Transverse colon (tissue), 4 donors: Measurements from ENCODE around the gene ACTRT2. TPM values are rescaled to one million over a fixed set of nuclear protein-coding genes. Genes with fewer than 3 reads are reported as not detected.

Source experiments
- DNase-seq: peaks from one replicate; pipeline ENCODE4 v3.0.0-alpha.2; 2019
- H3K27ac ChIP-seq, 4 donors: fragments of 200-600 bp; sonication (generic); 2 replicates each; pipeline ENCODE4 v1.5.1; 2016 to 2018; ENCODE audit warnings: inconsistent platforms in 4 of 4
- H3K27me3 ChIP-seq: fragments of 200-600 bp; sonication (generic); 2 replicates; pipeline ENCODE4 v1.5.1; 2017; ENCODE audit warnings: inconsistent platforms
- H3K36me3 ChIP-seq, 4 donors: fragments of 200-600 bp; sonication (generic); 2 replicates each; pipeline ENCODE4 v1.5.1; 2017 to 2019; ENCODE audit warnings: inconsistent platforms in 4 of 4
- H3K4me1 ChIP-seq, 4 donors: fragments of 200-600 bp; sonication (generic); 2 replicates each; pipeline ENCODE4 v1.5.1; 2017 to 2020; ENCODE audit warnings: inconsistent platforms in 4 of 4
- H3K4me3 ChIP-seq, 4 donors: fragments of 200-600 bp; sonication (generic); 1 replicate in 1 of 4; 2 replicates in 3 of 4; pipeline versions ENCODE4 v1.5.1 to v1.6.1; 2017 to 2019; ENCODE audit warnings: inconsistent platforms in 4 of 4
- H3K9me3 ChIP-seq, 2 donors: fragments of 200-600 bp; sonication (generic); 2 replicates each; pipeline ENCODE4 v1.5.1; 2017 to 2019; ENCODE audit warnings: inconsistent platforms in 2 of 2
- CTCF ChIP-seq, 5 experiments: fragments of 200-600 bp in 3 of 5; fragments of 450-650 bp in 2 of 5; sonication (generic) in 3 of 5; IDR thresholded peaks; 1 replicate in 2 of 5; 2 replicates in 3 of 5; pipeline ENCODE4 v1.5.1; 2016 to 2017; ENCODE audit warnings: antibody characterized with exemption in 5 of 5, inconsistent platforms in 3 of 5, mild to moderate bottlenecking in 2 of 5, moderate library complexity in 1 of 5
- EP300 ChIP-seq: sonication (generic); formaldehyde crosslinking; IDR thresholded peaks from one replicate; pipeline ENCODE4 v1.6.1; 2017; ENCODE audit warnings: antibody characterized with exemption, low read depth
- POLR2A ChIP-seq: fragments of 450-650 bp; IDR thresholded peaks from one replicate; pipeline ENCODE4 v1.6.1; 2016; ENCODE audit warnings: antibody characterized with exemption, mild to moderate bottlenecking, moderate library complexity
- POLR2AphosphoS5 ChIP-seq, 3 donors: sonication (generic); formaldehyde crosslinking; IDR thresholded peaks; one replicate each; pipeline ENCODE4 v1.6.1; 2016; ENCODE audit warnings: antibody characterized with exemption in 3 of 3
- WGBS, 2 donors: methylation state at CpG; one replicate each; pipeline ENCODE4 v1.1.5; 2018; ENCODE audit warnings: low coverage in 1 of 2; 5-methylcytosine and 5-hydroxymethylcytosine counted together
- in situ Hi-C, 4 donors: fragments of 200-750 bp; cut with MboI; loops; one replicate each; pipeline versions ENCODE4 v1.15.0 to v1.15.1; 2017; ENCODE audit warnings: low sequenced_read_pairs in 3 of 4, low pct_ligation_motif_present in 1 of 4, low pct_unique_long_range_greater_than_20kb in 1 of 4
- intact Hi-C: fragments of 100-400 bp; cut with DNase I; formaldehyde crosslinking; loops from one replicate; pipeline ENCODE4 v1.15.1; 2023; ENCODE audit warnings: low total_unique reads
- total RNA-seq, 4 donors: library from RNA; depleted of rRNA; stranded (reverse); fragments of >200 nt; gene quantifications; one replicate each; pipeline ENCODE4 v1.1.0, GENCODE V29; 2016

The ACTRT2 gene
- total RNA-seq, 4 donors from 2014 or later = not detected

GRCh38 chr1:3042481-3042880 lies 21.2 kb downstream of the ACTRT2 start:
- Histone ChIP-seq H3K4me3 (no peak overlapping the region), H3K4me1 (no peaks in the 10 kb centered on the region), H3K27me3 (peaks cover 41% of the 10 kb centered on the region), H3K9me3 (no peaks in the 10 kb centered on the region), H3K27ac (no peak overlapping the region), H3K36me3 (no peaks in the 10 kb centered on the region)
- TF ChIP-seq CTCF (IDR thresholded peaks at IDR 0.05) = no peak
- no peak for TF ChIP-seq POLR2A
- TF ChIP-seq POLR2AphosphoS5 (IDR thresholded peaks at IDR 0.05) = no peak
- TF ChIP-seq EP300 = no peak
- 73 to 78% methylated on average over 3 to 9 of the region's 9 CpGs for whole genome bisulfite sequencing, 2 donors
- intact Hi-C loops (no loop called here), in situ Hi-C loops (no loop called here)
- DNase-seq = no peak

DNA sequence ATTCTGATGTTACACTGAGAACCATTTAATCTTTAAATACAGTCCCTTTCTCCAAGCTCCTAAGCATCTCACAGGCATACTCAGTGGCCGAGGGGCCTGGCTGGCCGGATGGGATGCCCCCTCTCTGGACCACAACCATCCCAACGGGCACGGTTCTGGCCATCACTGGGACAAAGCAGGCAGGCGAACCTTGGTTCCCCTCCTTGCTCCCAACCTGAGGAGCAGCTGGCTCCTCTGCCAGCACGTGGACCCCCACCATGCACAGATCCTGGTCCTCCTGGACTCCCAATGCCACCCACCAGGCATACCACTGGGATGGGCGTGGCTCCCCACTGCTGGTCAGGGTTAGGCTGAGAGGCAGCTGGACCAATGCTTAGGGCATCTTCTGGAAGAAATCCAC lies 27.9 kb downstream of the ACTRT2 start:
- Histone ChIP-seq H3K27ac (no peak overlapping the region), H3K27me3 (peaks cover 42% of the 10 kb centered on the region), H3K4me3 (no peak overlapping the region), H3K4me1 (no peaks in the 10 kb centered on the region), H3K9me3 (no peaks in the 10 kb centered on the region), H3K36me3 (no peaks in the 10 kb centered on the region)
- DNase-seq = no peak
- TF ChIP-seq POLR2AphosphoS5 (IDR thresholded peaks at IDR 0.05) = no peak
- TF ChIP-seq EP300 = no peak
- TF ChIP-seq POLR2A = no peak
- TF ChIP-seq CTCF (IDR thresholded peaks at IDR 0.05) = no peak
- in situ Hi-C loops = no loop called here
- 77% methylated on average over 7 of the region's 7 CpGs; no CpG with 5 or more reads in 1 of the 2 donors for WGBS, 2 donors
- intact Hi-C loops = no loop called here

DNA sequence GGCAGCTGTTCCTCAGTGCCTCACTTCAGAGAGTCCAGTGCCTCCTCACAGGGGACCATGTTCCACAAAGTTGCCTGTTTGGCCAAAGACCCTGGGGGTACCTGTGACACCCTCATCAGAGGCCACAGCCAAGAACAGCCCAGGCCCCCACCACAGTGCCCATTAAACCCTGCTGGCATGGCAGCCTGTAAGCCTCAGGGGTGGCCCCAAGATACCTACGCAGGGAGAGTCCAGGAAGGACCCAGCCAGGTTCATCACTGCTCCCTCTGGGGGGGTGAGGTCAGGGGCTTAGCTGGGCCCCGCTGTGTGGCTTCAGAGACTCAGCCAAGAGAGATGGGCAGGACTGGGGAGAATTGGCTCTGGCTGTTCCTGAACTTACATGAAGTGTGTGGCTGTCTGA lies 28.6 kb downstream of the ACTRT2 start:
- no peak for DNase-seq
- intact Hi-C loops = loop anchor here (10.0 kb wide), 1 partner anchor 225 kb away; no protein-coding TSS in a partner anchor
- Histone ChIP-seq H3K36me3 (no peaks in the 10 kb centered on the region), H3K9me3 (no peaks in the 10 kb centered on the region), H3K27ac (no peak overlapping the region), H3K4me1 (no peaks in the 10 kb centered on the region), H3K4me3 (no peak overlapping the region), H3K27me3 (peaks cover 42% of the 10 kb centered on the region)
- no peak for TF ChIP-seq POLR2AphosphoS5 (IDR thresholded peaks at IDR 0.05)
- TF ChIP-seq POLR2A = no peak
- TF ChIP-seq CTCF (IDR thresholded peaks at IDR 0.05) = no peak
- TF ChIP-seq EP300 = no peak
- in situ Hi-C loops = no loop called here
- 100% methylated on average over 2 of the region's 2 CpGs; no CpG with 5 or more reads in 1 of the 2 donors for WGBS, 2 donors

- no peak for DNase-seq
- Histone ChIP-seq H3K9me3 (no peaks in the 10 kb centered on the region), H3K4me1 (no peaks in the 10 kb centered on the region), H3K27ac (no peak overlapping the region), H3K4me3 (no peak overlapping the region), H3K36me3 (no peaks in the 10 kb centered on the region), H3K27me3 (peaks cover 39% of the 10 kb centered on the region)
- intact Hi-C loops (loop anchor here (10.0 kb wide), 1 partner anchor 224 kb away; no protein-coding TSS in a partner anchor), in situ Hi-C loops (no loop called here)
- TF ChIP-seq EP300 = no peak
- TF ChIP-seq CTCF (IDR thresholded peaks at IDR 0.05) = no peak
- no peak for TF ChIP-seq POLR2A
- TF ChIP-seq POLR2AphosphoS5 (IDR thresholded peaks at IDR 0.05) = no peak
Measured at GRCh38 chr1:3050603-3051002, 29.3 kb downstream of the ACTRT2 start.
